HepG2 (cell line): ENCODE data around the gene FBXW4. TPM values are rescaled to one million over a fixed set of nuclear protein-coding genes. Genes with fewer than 3 reads are reported as not detected.

ENCODE experiments used
- ATAC-seq: fragments of 200-7000 bp; cut with Tn5 transposase; 3 replicates; pipeline ENCODE4 v1.9.1; 2020; ENCODE audit warnings: mild to moderate bottlenecking, moderate library complexity
- BruUV-seq: library from RNA; stranded (reverse); fragments of 400-500 nt; replicated peaks from 2 replicates; lab custom pipeline; 2021; lab: Mats Ljungman, UMichigan
- CTCF ChIA-PET: fragments of 300-600 bp; formaldehyde crosslinking; extraction: SDS; loops from one replicate; lab custom pipeline; 2021; ENCODE audit warnings: low total read pairs, inconsistent platforms, low intra/inter-chr PET ratio; lab: Yijun Ruan, JAX
- POLR2A ChIA-PET: fragments of 350-600 bp; sonication (Branson Sonifier 250); formaldehyde crosslinking; loops from one replicate; lab custom pipeline; 2020; ENCODE audit warnings: antibody characterized with exemption, inconsistent platforms; lab: Yijun Ruan, JAX
- DNase-seq: peaks from one replicate; pipeline ENCODE4 v3.0.0-alpha.2; 2015; ENCODE audit warnings: low spot score
- FAIRE-seq: peaks from 3 replicates; lab custom pipeline; 2011; peaks lifted over from hg19 to GRCh38; lab: Jason Lieb, UNC
- H2AFZ ChIP-seq: one replicate; pipeline ENCODE4 v1.6.1; 2011; ENCODE audit warnings: low read length, inconsistent platforms
- H3K27ac ChIP-seq: fragments of 300-600 bp; 3 replicates; pipeline ENCODE4 v1.8.0; 2011; ENCODE audit warnings: mixed run types, mild to moderate bottlenecking, mixed read lengths, low read length, inconsistent platforms; ENCODE audit not compliant: insufficient read depth; ENCODE audit errors: extremely low read length
- H3K27me3 ChIP-seq, 2 experiments: fragments of 200-600 bp in 1 of 2; 2 replicates in 1 of 2; 3 replicates in 1 of 2; pipeline versions ENCODE4 v1.6.0 to v1.8.0; 2011; ENCODE audit warnings: low read length in 2 of 2, mild to moderate bottlenecking in 2 of 2, moderate library complexity in 2 of 2, inconsistent platforms in 1 of 2; ENCODE audit not compliant: insufficient read depth in 2 of 2, control insufficient read depth in 1 of 2
- H3K36me3 ChIP-seq, 2 experiments: fragments of 200-600 bp in 1 of 2; replicated peaks in 1 of 2; 2 replicates in 1 of 2; 3 replicates in 1 of 2; pipeline versions ENCODE4 v1.5.1 to v1.8.0; 2011; ENCODE audit warnings: low read length in 2 of 2, inconsistent platforms in 1 of 2; ENCODE audit not compliant: insufficient read depth in 2 of 2, control insufficient read depth in 1 of 2
- H3K4me1 ChIP-seq: 2 replicates; pipeline ENCODE4 v1.5.1; 2012; ENCODE audit warnings: low read length, inconsistent platforms; ENCODE audit not compliant: insufficient read depth
- H3K4me2 ChIP-seq: 2 replicates; pipeline ENCODE4 v1.6.0; 2011; ENCODE audit warnings: low read depth, low read length, inconsistent platforms
- H3K4me3 ChIP-seq, 3 experiments: fragments of 200-600 bp in 1 of 3; sonication (generic), shearing (Covaris generic) in 1 of 3; replicated peaks in 1 of 3; 2 replicates each; pipeline ENCODE4 v1.5.1; 2011 to 2016; ENCODE audit warnings: low read length in 3 of 3, inconsistent platforms in 2 of 3, low read depth in 2 of 3, mild to moderate bottlenecking in 2 of 3, control low read depth in 1 of 3, mixed read lengths in 1 of 3; ENCODE audit not compliant: insufficient read depth in 1 of 3
- H3K79me2 ChIP-seq: one replicate; pipeline ENCODE4 v1.6.1; 2011; ENCODE audit warnings: low read length, inconsistent platforms; ENCODE audit not compliant: insufficient read depth
- H3K9ac ChIP-seq: 2 replicates; pipeline ENCODE4 v1.6.0; 2011; ENCODE audit warnings: mild to moderate bottlenecking, low read depth, low read length, inconsistent platforms; ENCODE audit not compliant: insufficient read depth
- H3K9me3 ChIP-seq: 2 replicates; pipeline ENCODE4 v1.5.1; 2012; ENCODE audit warnings: mild to moderate bottlenecking, low read length
- H4K20me1 ChIP-seq: 2 replicates; pipeline ENCODE4 v1.6.0; 2011; ENCODE audit warnings: inconsistent platforms, mild to moderate bottlenecking, low read length, moderate library complexity; ENCODE audit not compliant: insufficient read depth
- GPN1 ChIP-seq: sonication (generic); formaldehyde crosslinking; IDR thresholded peaks from 2 replicates; pipeline ENCODE4 v1.5.1; 2020; ENCODE audit warnings: missing genetic modification reagents, borderline replicate concordance
- HMG20B ChIP-seq: conservative IDR thresholded peaks from 2 replicates; pipeline ENCODE4 v1.6.1; 2016; ENCODE audit warnings: missing genetic modification reagents, missing compliant biosample characterization
- LCORL ChIP-seq, 2 experiments: fragments of 450-650 bp in 1 of 2; sonication (generic) in 1 of 2; formaldehyde crosslinking in 1 of 2; IDR thresholded peaks; 2 replicates each; pipeline versions ENCODE4 v1.5.0 to v1.6.1; 2017 to 2020; ENCODE audit warnings: antibody characterized with exemption in 1 of 2, missing genetic modification reagents in 1 of 2
- NFYC ChIP-seq: IDR thresholded peaks from 2 replicates; pipeline ENCODE4 v1.6.1; 2016; ENCODE audit warnings: missing genetic modification reagents, missing compliant biosample characterization
- WGBS: methylation state at CpG from one replicate; pipeline ENCODE4 v1.1.6; 2017; ENCODE audit warnings: low lambda C conversion rate; 5-methylcytosine and 5-hydroxymethylcytosine counted together
- in situ Hi-C: cut with HindIII; loops from 2 replicates; pipeline ENCODE4 v1.10.0; 2017; ENCODE audit warnings: low pct_unique_long_range_greater_than_20kb; ENCODE audit not compliant: extremely low pct_ligation_motif_present
- intact Hi-C: fragments of 100-400 bp; cut with micrococcal nuclease; formaldehyde crosslinking; loops from one replicate; pipeline ENCODE4 v1.10.0; 2022; ENCODE audit not compliant: unreplicated experiment
- polyA plus RNA-seq, 8 experiments: library from polyadenylated mRNA; depleted of rRNA in 3 of 8; stranded (reverse) in 7 of 8; unstranded in 1 of 8; fragments of >200 nt; fragmentation: Illumina TruSeq in 4 of 8; extraction: Trizol in 4 of 8; gene quantifications; 2 replicates each; pipeline versions ENCODE4 v1.2.1 to v1.2.3, GENCODE V29; 2011 to 2016; ENCODE audit warnings: low read depth in 4 of 8, missing spikeins in 1 of 8, mixed read lengths in 1 of 8; ENCODE audit not compliant: insufficient read depth in 1 of 8
- total RNA-seq, 5 experiments: library from RNA; depleted of rRNA; stranded (reverse); fragments of >200 nt; fragmentation: Illumina TruSeq; extraction: Trizol; gene quantifications; 2 replicates each; pipeline ENCODE4 v1.2.3, GENCODE V29; 2016; ENCODE audit warnings: low read depth in 1 of 5
- TF ChIP-seq, protein P1 (sequence below): sonication (generic); formaldehyde crosslinking; IDR thresholded peaks from 2 replicates; pipeline ENCODE4 v1.8.0; 2022; ENCODE audit warnings: missing genetic modification reagents, mild to moderate bottlenecking, moderate library complexity, borderline replicate concordance
- TF ChIP-seq, protein P2 (sequence below): sonication (generic); formaldehyde crosslinking; IDR thresholded peaks from 2 replicates; pipeline ENCODE4 v1.4.0; 2020; ENCODE audit warnings: missing genetic modification reagents

The FBXW4 gene
- total and polyA plus RNA-seq, 2 of the 13 experiments (the other 11 are each of a cell fraction or from before 2014, with no cell fraction given), result 23.5 to 33.7 TPM

DNA sequence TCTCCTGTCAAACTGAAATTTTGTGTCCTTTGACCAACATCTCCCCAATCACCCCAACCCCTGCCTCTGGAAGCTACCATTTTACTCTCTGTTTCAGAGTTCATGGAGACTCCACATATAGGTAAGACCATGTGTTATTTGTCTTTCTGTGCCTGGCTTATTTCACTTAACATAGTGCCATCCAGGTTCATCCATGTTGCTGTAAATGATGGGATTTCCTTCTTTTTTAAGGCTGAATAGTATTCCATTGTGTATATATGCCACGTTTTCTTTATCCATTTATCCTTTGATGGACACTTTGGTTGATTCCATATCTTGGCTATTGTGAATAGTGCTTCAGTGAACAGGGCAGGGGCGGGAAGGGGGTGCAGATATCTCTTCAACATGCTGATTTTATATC is 18.0 kb upstream of the FBXW4 start:
- Histone ChIP-seq H3K36me3 (no peaks in the 10 kb centered on the region), H3K79me2 (no peaks in the 10 kb centered on the region), H3K4me1 (no peaks in the 10 kb centered on the region), H3K27ac (no peak overlapping the region), H3K9me3 (no peaks in the 10 kb centered on the region), H3K9ac (no peak overlapping the region), H4K20me1 (no peaks in the 10 kb centered on the region), H3K4me2 (no peak overlapping the region), H3K4me3 (no peak overlapping the region), H2AFZ (no peak overlapping the region), H3K27me3 (peaks cover 0 to 2% of the 10 kb centered on the region in 2 experiments; a peak in 3 of 5 replicates)
- ATAC-seq (no peak), FAIRE-seq (no peak), DNase-seq (no peak)
- WGBS, result 2% methylated on average over 2 of the region's 2 CpGs
- ChIA-PET CTCF (no interaction called here), POLR2A (no interaction called here)
- BruUV-seq, result no TSS peak
- in situ Hi-C loops (no loop called here), intact Hi-C loops (no loop called here)
- TF ChIP-seq, protein P1, sequence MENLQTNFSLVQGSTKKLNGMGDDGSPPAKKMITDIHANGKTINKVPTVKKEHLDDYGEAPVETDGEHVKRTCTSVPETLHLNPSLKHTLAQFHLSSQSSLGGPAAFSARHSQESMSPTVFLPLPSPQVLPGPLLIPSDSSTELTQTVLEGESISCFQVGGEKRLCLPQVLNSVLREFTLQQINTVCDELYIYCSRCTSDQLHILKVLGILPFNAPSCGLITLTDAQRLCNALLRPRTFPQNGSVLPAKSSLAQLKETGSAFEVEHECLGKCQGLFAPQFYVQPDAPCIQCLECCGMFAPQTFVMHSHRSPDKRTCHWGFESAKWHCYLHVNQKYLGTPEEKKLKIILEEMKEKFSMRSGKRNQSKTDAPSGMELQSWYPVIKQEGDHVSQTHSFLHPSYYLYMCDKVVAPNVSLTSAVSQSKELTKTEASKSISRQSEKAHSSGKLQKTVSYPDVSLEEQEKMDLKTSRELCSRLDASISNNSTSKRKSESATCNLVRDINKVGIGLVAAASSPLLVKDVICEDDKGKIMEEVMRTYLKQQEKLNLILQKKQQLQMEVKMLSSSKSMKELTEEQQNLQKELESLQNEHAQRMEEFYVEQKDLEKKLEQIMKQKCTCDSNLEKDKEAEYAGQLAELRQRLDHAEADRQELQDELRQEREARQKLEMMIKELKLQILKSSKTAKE (CRISPR knock-in tag), result no peak
- TF ChIP-seq, protein P2, sequence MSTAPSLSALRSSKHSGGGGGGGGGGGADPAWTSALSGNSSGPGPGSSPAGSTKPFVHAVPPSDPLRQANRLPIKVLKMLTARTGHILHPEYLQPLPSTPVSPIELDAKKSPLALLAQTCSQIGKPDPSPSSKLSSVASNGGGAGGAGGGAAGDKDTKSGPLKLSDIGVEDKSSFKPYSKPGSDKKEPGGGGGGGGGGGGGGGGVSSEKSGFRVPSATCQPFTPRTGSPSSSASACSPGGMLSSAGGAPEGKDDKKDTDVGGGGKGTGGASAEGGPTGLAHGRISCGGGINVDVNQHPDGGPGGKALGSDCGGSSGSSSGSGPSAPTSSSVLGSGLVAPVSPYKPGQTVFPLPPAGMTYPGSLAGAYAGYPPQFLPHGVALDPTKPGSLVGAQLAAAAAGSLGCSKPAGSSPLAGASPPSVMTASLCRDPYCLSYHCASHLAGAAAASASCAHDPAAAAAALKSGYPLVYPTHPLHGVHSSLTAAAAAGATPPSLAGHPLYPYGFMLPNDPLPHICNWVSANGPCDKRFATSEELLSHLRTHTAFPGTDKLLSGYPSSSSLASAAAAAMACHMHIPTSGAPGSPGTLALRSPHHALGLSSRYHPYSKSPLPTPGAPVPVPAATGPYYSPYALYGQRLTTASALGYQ, result no peak
- TF ChIP-seq NFYC (CRISPR knock-in tag), result no peak
- no peak for TF ChIP-seq LCORL (IDR thresholded peaks at IDR 0.05)
- TF ChIP-seq LCORL (CRISPR knock-in tag; IDR thresholded peaks at IDR 0.05), result no peak
- no peak for TF ChIP-seq GPN1 (CRISPR knock-in tag)
- TF ChIP-seq HMG20B (CRISPR knock-in tag), result no peak
